HUDEP-2 (cell line): ENCODE results near the gene CAMK1D.
A peak's percentile ranks its signal among the peaks of the same experiment; 100 is the strongest.

Experiments used
- DNase-seq, 76 experiments: peaks; one replicate each; lab custom pipeline; 2025; ENCODE audit not compliant: unreplicated experiment in 76 of 76; lab: John Stamatoyannopoulos, UW

CAMK1D gene

DNA sequence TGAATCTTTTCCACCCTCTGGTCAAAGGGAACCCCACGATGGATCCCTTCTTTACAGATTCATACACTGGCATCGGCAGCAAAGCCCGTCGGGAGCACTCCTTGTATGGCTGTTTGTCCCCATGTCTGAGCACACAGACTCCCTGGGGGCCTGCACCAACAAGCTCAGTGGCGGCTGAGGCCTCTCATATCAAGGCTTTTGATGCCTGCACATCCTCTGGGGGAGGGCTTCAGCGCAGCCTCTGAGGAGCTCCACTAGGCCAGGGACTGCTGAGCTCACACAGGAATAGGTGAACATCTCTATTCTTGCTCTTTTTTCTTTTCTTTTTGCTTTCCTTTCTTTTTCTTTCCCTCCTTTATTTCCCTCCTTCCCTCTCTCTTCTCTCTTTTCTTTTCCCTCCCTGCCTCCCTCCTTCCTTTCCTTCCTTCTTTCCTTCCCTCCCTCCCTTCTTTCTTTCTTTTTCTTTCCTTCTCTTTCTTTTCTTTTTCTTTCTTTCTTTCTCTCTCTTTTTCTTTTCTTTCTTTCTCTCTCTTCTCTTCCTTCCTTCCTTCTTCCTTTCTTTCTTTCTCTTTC lies 477.5 kb downstream of the CAMK1D start:
- DNase-seq: no peak

DNA sequence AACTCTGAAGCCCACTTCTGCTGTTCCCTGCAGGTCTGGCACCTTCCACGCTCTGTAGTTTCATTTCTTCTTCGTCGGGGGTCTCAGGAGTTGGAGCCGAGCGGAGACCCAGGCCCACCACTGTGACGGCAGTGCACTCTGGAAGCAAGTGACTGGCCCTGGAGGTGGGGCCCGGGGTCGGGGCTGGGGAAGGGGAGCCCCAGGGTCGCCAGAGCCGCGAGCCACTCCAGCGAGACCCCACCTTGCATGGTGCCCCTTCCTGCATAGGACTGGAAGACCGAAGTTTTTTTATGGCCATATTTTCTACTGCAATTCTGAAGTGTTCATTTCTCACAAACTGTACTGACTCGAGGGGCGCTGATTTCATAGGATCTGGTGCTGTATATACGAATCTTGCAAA lies 479.4 kb downstream of the CAMK1D start:
- no peak for DNase-seq

DNA sequence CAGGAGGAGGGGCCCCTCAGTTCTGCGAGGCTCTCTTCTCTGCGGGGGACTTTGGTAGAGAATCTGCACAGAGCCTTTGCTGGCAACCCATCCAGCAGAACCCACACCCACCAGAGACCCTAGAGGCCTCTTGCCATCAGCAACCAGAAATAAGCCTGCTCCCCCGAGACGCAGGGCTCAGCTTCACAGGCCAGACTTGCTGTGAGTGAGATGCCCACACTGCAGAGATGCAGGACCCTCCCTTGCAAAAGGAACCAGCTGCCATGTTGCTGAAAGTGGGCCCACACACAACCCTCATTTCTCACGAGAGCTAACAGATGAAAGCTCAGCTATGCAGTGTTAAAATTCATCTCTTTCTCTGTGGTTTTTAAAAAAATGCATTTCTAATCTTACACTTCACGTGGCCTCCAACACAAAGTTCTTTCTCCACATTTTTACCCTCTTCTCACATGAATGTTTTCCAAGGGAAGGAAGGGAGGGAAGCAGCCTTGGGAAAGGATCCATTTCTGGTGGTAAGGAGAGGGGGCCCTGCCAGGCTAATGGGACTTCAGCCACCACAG lies 480.6 kb downstream of the CAMK1D start:
- no peak for DNase-seq

DNA sequence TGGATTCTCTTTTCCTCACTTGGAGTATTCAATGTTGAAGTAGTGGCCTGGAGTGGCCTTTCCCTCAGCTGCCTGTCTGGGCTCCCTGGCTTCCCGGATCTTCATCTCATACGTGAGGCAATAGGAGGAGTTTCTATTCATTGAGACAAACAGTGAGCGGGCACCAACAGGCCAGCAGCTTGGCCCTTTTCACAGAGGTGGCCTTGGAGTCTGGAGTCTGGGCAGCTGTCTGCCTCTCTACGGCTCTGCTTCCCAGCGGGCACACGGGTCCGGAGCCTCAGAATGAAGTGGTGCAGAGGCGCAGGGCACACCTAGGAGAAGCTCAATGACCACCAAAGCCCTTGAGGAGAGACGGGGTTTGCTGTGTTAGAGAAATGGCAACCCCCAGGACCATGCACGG lies 482.7 kb downstream of the CAMK1D start:
- DNase-seq: no peak

DNA sequence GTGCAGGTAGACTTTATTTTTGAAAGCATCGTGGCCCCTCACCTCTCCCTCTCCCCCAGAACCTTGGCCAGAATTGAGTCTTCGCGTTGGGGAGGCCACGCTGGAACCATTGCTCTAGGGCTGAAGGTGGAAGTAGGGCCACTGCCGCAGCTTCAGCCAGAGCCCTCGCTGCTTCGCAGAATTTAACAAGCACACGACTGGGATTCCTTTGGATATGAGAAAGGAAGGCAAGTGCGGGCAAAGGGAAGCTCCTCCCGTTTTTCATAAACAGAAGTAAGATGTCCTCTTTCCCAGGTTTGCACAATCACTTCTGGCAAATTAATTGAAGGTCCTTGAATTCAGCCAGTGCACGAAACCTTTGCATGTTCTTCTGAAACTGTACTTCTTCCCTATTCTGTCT lies 484.1 kb downstream of the CAMK1D start:
- no peak for DNase-seq

DNA sequence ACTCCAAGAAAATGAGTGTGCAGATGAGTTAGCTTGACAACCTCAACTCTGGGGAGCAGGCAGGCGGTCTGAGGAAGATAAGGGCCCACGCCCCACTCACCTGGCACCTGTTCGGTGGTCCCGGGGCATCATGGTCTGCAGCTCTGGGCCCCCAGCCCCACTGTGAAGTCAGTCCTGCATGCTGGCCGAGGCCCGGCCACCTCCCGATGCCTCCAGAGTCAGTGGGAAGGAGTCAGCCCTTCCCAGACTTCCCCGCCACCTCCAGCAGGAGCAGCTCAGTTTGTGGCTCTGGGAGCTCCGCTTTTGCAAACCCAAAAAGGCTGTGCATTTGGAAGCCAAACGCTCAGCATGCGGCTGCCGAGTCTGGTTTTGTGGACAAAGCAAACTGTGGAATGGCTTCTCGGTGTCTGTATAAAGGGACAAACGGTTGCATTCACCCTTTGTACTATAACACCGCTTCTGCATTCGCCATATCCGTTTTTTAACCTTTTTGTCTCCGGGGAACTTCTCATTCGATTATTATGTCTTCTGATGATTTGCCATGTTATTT lies 484.8 kb downstream of the CAMK1D start:
- no peak for DNase-seq

DNA sequence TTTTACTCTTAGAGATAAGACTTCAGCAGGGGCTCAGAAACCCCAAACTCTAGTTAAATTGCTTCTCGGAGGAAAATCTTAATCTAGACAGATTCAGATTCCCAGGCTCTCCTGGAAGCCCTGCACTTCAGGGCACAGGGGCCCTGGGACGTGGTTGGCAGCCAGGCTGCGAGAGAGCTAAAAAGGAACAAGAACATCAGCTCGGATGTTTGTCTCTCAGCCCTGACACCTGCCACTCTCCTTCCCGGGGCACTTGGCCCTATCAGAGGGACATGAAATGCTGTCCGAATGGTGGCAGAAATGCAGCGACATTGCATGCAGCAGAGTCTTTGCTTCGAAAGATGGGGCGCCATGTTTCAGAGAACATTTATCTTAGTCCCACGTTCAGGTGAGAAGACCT lies 485.4 kb downstream of the CAMK1D start:
- DNase-seq: no peak

DNA sequence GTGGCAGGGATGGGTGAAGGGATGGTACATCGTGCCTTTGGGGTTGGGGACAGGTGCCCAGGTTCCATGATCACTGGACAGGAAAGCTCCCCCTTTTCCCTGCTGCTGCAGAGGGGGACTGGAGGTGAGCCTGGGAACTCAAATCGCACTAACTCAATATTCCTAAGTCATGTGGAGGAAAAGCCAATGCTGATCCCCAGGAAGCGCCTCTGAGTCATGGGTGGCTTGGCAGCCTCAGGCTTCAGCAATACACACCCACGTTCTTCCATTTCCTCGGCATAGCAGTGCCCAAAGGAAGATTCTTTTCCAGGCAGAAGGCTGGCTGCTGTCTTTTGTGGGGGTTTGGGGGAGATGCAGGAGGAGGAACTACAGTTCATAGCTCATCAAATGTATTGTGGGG lies 486.4 kb downstream of the CAMK1D start:
- DNase-seq: no peak

DNA sequence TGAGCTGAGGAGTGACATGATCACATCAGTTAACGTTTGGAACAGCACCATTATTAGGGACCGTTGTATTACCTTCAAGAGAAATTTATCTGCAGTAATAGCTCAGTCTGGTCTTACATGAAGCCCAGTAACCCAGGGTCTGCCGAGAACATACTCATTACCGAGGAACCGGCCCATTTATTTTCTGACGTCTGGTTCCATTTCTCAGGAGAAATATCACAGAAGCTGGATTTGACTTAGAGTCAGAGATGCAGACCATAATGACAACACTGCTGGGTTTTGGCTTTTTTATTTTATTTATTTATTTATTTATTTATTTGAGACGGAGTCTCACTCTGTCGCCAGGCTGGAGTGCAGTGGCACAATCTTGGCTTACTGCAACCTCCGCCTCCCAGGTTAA lies 489.0 kb downstream of the CAMK1D start:
- no peak for DNase-seq

DNA sequence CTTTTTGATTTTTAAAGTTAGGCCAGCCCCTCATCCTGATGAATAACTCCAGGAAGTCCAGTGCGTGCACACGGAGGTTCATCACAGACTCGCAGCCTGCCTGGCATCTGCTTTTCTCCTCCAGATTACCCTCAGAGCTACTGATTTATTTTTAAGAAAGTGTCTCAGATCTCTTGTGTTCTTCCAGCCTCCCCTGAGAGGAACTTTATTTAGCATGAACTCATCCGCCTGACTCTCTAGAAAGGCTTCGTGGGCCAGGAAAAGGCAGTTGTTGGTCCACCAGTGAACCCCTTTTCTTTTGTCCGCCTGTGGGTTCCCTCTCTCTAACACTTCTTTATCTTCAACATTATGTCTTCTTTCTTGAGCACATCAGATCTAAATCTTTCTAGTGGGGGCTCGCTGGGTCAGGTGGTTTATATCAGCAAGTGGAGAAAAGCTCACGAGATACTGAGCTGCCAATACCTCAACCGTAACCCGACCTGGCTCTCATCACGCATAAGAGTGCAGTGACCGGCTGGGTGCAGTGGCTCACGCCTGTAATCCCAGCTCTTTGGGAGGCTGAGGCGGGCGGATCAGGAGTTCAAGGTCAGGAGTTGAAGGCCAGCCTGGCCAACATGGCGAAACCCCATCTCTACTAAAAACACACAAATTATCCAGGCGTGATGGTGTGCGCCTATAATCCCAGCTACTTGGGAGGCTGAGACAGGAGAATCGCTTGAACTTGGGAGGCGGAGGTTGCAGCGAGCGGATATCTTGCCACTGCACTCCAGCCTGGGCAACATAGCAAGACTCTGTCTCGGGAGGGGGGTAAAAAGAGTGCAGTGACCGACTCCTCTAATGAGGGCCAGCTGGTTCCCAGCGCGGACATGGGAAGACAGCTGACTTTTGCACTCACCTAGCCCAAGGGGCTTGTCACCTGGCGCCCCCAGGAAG lies 489.9 kb downstream of the CAMK1D start:
- no peak for DNase-seq

DNA sequence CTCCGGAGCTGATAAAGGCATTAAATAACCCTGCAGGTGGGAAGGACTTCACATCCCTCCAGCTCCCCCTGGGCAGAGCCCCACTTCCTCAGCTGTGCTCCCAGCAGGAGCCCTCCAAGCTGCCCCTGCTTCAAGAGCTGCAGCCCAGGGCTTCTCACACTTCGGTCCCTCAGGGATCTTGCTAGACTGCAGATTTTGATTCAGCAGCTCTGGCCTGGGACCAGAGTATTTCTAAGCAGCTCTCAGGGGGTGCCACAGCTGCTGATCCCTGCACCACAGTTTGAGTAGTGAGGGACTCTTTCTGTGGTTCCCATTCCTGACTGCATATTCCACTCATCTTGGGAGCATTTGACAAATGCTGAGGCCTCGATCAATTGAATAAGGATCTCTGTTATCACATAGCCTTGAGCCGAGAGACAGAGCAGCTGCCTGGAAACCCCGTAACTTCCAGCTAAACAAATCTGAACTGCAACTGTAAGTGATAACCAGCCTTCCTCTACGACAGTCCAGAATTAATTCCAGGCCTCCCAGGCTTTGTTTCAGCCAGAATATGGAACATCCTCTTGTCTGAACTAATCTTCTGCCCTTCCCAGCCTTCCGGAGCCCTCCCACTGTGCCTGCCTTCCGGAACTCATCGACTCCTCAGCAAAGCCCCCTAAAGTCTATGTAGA lies 490.7 kb downstream of the CAMK1D start:
- no peak for DNase-seq

DNA sequence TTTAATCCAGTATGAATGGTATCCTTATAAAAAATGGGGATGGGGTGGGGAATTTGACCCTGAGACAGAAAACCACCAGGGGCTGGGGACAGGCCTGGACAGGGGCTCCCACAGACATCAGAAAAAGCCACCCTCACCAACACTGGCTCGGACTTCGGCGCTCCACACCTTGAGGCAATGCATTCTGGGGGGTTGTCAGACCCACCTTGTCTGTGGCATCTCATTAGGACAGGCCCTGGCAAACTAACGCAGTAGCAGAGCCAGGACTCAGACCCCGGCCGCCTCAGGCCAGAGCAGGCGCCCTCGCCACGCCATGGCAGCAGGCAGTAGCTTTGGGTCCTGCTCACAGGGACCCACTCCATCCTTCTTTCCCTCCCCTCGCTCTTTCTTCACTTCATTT lies 492.1 kb downstream of the CAMK1D start:
- no peak for DNase-seq

DNA sequence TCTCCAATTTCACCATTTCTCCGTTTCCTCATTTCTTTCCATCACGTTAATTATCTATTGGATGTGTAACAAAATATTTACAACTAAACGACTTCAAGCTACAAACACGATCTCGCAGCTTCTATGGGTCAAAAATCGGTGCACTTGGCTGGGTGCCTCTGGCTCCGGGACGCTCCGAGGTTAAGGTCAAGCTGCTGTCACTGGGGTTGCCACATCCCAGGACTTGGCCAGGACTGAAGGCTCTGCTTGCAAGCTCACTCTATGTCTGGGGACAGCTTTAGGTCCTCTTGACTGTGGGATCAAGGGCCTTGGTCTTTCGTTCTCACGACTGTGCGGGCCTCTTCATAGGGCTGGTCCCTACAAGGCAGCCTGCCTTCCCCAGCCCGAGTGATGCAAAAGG lies 492.5 kb downstream of the CAMK1D start:
- DNase-seq: no peak

DNA sequence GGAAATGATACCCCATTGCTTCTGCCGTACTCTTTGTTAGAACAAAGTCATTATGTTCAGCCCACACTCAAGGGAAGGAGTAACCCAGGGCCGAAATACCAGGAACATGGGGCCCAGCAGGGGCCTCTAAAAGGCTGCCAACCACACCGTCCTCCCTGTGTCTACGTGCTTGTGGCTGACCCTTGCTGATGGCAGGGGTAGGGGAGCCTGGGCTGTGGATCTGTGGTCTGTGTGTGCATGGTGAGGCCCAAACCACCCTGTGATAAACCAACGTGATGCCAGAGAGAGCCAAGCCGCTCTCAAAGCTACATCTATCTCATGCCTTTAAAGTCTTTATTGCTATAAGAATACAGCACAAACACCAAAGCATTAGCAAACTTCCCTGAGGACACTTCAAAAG lies 493.0 kb downstream of the CAMK1D start:
- no peak for DNase-seq

DNA sequence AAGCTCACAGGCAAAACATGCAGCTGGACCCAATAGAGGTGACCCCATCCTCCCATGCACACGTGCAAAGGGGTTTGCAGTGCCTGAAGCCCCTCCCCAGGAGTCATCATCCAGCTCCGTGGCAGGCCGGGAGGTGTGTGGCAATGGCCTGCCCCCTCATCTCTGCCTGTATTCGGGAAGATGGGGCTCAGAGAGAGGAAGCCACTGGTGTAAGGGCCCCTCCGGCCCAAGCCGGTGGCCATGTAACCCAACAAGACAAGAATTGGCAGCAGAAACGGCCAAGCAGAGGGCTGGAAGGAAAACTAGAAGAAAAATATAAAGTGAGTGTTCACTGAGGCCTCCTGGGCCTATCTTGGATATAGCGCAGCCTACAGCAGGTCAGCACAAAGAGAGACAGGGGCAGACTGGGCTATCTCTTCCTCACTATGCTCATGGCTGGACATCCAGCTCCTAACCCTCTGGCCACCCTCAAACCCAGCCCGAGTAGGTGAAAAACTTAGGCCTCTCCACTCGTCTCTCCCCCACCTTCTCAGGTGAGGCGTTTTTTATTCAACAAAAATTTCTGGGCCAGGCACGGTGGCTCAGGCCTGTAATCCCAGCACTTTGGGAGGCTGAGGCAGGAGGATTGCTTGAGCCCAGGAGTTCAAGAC lies 494.1 kb downstream of the CAMK1D start:
- no peak for DNase-seq

DNA sequence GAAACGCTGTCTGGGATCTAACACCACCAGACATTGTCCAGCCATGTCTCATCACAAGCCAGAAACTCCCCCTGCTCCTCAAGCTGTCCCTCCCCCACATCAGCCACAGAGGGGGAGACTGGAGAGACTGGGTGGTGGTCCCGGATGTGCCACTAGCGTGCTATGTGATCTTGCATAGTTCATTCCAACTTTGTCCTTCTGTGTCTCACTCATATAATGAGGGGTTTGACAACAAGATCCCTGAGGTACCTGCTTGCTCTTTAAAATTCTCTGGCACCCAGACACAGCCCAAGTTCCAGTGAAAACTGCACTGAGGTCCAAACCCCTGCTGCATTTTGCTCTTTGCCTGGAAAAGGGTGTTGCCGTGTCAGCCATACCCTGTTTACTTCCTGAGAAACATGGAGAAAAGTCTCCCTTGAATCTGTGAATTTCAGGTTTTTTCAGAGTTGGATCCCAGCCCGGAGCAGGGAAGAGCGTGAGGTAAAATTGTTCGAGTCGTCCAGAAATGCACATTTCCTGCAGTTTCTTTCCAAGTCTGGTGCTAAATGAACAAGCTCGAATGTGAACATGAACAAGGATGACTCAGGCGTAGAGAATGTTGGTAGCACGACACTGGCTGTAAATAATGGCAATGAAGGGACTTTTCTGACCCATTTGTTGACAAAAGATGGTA lies 495.6 kb downstream of the CAMK1D start:
- DNase-seq: no peak

DNA sequence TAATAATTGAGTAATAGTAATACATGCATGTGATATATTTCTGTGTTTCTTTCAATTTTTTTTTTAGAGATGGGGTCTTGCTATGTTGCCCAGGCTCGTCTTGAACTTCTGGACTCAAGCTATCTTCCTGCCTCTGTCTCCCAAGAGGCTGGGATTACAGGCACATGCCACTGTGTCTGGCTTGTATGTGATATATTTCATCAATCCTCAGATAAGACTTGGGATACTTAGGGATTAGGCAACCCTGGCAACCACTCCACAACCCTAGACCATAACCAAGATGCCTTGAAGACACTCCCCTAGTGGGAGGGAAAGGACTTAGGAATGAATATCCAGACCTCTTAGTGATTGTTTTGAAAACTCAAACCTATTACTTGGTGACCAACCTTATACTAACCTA lies 497.4 kb downstream of the CAMK1D start:
- DNase-seq: no peak

DNA sequence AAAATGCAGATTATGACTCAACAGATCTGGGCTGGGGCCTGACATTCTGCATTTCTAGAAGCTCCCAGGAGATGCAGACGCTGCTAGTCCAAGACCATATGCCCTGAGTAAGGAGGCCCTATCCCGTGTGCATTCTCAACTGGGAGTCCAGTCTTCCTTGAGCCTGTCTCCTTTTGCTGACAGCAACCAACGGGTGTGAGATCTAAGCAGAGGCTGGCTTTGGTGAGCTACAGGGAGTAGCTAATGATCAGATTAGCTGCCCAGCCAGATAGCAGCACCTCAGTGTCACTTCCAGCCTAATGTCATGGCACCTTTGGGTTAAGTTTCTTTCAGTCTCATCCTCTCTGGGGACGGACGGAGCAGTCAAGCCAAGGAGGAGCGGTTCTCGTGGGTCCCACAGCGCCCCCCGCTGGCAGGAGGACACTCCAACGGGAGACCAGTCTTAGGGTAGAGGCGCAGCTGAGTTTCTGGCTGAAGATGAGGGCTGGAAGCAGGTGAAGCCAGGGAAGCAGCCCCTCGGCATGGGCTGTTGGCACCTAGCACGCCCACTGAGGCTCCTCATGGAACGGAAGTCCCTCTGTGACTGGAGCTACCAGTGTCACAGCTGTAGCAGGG lies 498.1 kb downstream of the CAMK1D start:
- peak in 21 of 76 experiments; percentile 1 to 31 (median 14) for DNase-seq

DNA sequence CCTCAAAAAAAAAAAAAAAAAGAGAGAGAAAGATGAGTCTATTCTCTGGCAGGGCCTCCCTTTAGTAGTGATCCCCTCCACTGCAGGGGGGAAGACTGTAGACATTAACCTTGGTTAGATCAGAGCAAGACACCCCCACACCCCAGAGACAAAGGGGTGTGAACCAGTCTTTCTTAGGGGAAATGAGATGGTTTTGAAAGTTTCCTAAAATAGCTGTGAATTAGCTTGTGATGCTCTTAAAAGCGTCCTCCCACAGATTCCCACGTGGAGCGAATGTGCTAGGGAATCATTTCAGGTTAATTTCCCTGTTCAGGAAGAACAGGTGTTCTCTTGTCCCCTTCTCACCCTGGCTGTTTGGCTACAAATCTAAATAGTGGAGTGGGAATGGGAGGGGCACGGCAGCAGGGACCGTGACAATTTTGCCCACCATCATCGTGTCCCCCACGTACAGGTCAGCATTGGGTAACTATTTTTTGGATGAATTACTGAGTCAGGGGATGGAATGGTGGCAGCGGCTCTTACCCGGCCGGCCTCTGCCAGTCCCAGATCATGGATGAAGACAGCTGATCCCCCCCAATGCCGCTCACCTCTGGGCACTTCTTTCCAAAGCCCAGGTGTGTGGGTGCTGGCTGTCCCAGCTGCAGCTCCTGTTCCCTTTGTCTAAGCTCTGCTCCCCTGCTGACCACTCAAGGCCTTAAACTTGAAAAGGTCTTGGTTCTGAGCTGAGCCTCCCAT lies 499.3 kb downstream of the CAMK1D start:
- DNase-seq: no peak
